ENCODE data around the gene ABHD17A. TPM values are rescaled to one million over a fixed set of nuclear protein-coding genes. Genes with fewer than 3 reads are reported as not detected.

ABHD17A gene
- total RNA-seq, 1 experiment from 2014 or later: 68.2 TPM

- no peaks in the 10 kb centered on the region for H3K27me3 ChIP-seq (ENCODE audit: insufficient read depth, low read length)
- ATAC-seq (no peak), DNase-seq (ENCODE audit: low read depth, low spot score) (no peak)
- peaks cover 0 to 4% of the 10 kb centered on the region in 2 experiments; a peak in 1 of 4 replicates for H3K36me3 ChIP-seq (ENCODE audit: control insufficient read depth in 1 of 2, insufficient read depth in 2 of 2, low read length in 2 of 2)
- no peak overlapping the region for H3K4me2 ChIP-seq (ENCODE audit: low read length)
- RAD21 ChIA-PET (ENCODE audit: low non-redundant PET in 1 of 2, low total read pairs in 2 of 2, uncharacterized antibody in 2 of 2, unreplicated experiment in 2 of 2): no interaction called here
- intact Hi-C loops (cut with micrococcal nuclease): no loop called here
- TF ChIP-seq SP1 (IDR thresholded peaks at IDR 0.05; ENCODE audit: low read depth) (no peak), POLR2AphosphoS5 (IDR thresholded peaks at IDR 0.05; ENCODE audit: low read depth, low read length) (no peak), JUND (IDR thresholded peaks at IDR 0.05) (no peak), MAX (IDR thresholded peaks at IDR 0.05) (no peak), CBX3 (IDR thresholded peaks at IDR 0.05; ENCODE audit: low read depth) (no peak), SIN3A (IDR thresholded peaks at IDR 0.05; ENCODE audit: low read depth) (no peak), ELF1 (IDR thresholded peaks at IDR 0.05; ENCODE audit: borderline replicate concordance, low read depth) (no peak), ZBTB33 (IDR thresholded peaks at IDR 0.05; ENCODE audit: extremely low read depth, insufficient replicate concordance, low read length) (no peak), YY1 (IDR thresholded peaks at IDR 0.05; ENCODE audit: extremely low read depth, insufficient replicate concordance, low read depth, low read length) (no peak), EGR1 (IDR thresholded peaks at IDR 0.05; ENCODE audit: low read depth) (no peak)
- BruUV-seq (replicated peaks): no TSS peak
- no peak overlapping the region for H3K4me3 ChIP-seq (replicated peaks in 1 of 2; ENCODE audit: low read depth in 1 of 2, low read length in 2 of 2)
- no peaks in the 10 kb centered on the region for H3K9me3 ChIP-seq (ENCODE audit: control insufficient read depth in 1 of 2, insufficient read depth in 1 of 2, low read depth in 1 of 2, low read length in 2 of 2)
- no peaks in the 10 kb centered on the region for H3K9me2 ChIP-seq (ENCODE audit: insufficient read depth)
- no peak overlapping the region for H2AFZ ChIP-seq (ENCODE audit: low read depth, low read length, poor library complexity, severe bottlenecking)
- POLR2A ChIA-PET: no interaction called here
- H3K4me1 ChIP-seq (ENCODE audit: control insufficient read depth in 1 of 2, insufficient read depth in 2 of 2, low read length in 2 of 2): peaks cover 9 to 24% of the 10 kb centered on the region in 2 experiments; a peak in 3 of 4 replicates
- H4K20me1 ChIP-seq (ENCODE audit: insufficient read depth): peaks cover 22% of the 10 kb centered on the region; the same call in 1 of the 2 replicates
- H3K27ac ChIP-seq (ENCODE audit: low read depth, low read length): no peak overlapping the region; the same call in 1 of the 2 replicates
- H3K9ac ChIP-seq (ENCODE audit: low read length): no peak overlapping the region
- peaks cover 95% of the 10 kb centered on the region for H3K79me2 ChIP-seq (ENCODE audit: insufficient read depth, low read length)
- CTCF ChIA-PET: interaction anchor here (0.7 to 2.2 kb wide), 2 partner anchors 11 to 14 kb away, joined by 3 to 14 read pairs; no protein-coding TSS in a partner anchor
Measured at GRCh38 chr19:1840541-1841115, 44.7 kb downstream of the ABHD17A start.
